MV-4-11 (cell line): ENCODE results near the gene ABTB2.
"Not testable (repeated sequence)": the region's sequence is repeated elsewhere in the genome, so short reads cannot be mapped to it uniquely, and the experiment has no call there.

ENCODE experiments used
- DNase-seq: peaks from one replicate; lab custom pipeline; 2025; lab: John Stamatoyannopoulos, UW

The ABTB2 gene

GRCh38 chr11:34262531-34263081 lies 95.2 kb downstream of the ABTB2 start:
- no peak for DNase-seq

GRCh38 chr11:34261820-34262219 lies 96.0 kb downstream of the ABTB2 start:
- DNase-seq = no peak

DNA sequence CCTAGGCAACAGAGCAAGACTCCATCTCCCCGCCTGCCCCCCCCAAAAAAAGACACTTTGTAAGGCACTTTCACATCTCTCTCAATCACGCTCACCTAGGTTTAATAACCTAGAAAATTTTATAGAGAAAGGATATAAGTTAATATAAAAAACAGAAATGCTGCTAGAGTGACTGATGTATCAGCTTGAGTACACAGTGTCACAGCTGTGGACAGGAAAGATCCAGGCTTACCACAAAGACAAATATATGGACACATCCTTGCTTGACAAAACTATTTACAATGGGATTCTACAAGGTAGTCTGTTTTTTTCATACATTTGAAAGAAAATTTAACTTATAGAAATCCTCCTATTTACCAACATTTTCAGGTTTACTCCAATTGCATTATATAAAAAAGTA lies 96.7 kb downstream of the ABTB2 start:
- DNase-seq = no peak

GRCh38 chr11:34260072-34260575 lies 97.7 kb downstream of the ABTB2 start:
- no peak for DNase-seq

GRCh38 chr11:34259087-34259486 lies 98.7 kb downstream of the ABTB2 start:
- DNase-seq = no peak

GRCh38 chr11:34256626-34257025 lies 101.2 kb downstream of the ABTB2 start:
- DNase-seq = no peak

- no peak for DNase-seq
These were observed 101.7 kb downstream of the ABTB2 start for GRCh38 chr11:34256150-34256549.

GRCh38 chr11:34255101-34255500 lies 102.7 kb downstream of the ABTB2 start:
- no peak for DNase-seq

DNA sequence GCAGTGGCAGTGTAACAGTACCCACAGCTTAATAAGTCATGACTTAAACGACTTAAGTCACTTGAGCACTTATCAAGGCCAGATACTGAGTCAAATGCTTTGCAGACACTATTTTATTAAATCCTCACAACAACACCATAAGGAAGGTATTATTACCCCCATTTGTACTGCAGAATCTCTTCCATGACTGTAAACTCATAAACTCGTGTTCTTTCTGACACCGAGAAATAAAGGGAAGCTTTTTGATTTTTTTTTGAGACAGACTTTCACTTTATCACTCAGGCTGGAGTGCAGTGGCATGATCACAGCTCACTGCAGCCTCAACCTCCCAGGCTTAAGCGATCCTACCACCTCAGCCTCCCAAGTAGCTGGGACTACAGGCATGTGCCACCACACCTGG lies 103.8 kb downstream of the ABTB2 start:
- DNase-seq = no peak

GRCh38 chr11:34252651-34253050 lies 105.2 kb downstream of the ABTB2 start:
- no peak for DNase-seq

- no peak for DNase-seq
These were observed 105.8 kb downstream of the ABTB2 start for GRCh38 chr11:34252015-34252414.

GRCh38 chr11:34251589-34251980 lies 106.2 kb downstream of the ABTB2 start:
- no peak for DNase-seq

DNA sequence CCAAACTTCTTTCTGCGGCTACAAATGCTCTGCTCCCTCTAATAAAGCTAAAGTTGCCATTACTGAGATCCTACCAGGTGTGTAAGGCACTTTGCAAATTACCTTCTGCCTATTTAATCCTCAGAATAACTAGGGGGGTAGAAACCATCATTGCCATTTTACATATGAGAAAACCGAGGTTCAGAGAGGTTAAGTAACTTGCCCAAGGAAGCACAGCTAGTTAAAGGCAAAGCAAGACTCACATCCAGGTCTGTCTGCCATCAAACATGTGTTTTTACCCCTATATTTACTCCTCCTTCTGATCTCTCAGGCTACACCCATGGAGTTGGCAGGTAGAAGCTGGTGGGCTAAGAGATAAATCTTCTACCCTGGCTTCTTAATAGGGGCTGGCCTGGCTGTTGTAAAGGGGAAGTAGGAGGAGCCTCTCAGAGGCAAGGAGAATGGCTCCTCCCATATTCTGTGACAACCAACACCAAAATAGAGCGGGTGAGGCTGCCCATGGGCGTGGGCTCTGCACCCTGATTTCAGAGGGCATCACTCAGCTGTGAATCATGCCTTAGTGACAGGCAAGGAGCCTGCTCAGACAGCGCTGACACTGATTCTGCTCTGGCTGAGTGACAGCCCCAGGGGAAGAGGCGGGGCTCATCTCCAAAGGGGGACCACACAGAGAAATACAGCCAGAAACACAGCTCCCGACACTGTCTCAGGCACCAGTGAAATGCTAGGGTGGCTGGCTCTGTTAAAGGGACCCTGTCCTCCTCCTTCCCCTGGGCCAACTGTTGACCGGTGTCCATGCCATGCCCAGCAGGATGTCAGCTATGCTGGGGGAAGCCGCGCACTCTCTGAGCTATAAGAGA lies 106.8 kb downstream of the ABTB2 start:
- peak; percentile 85 for DNase-seq

DNA sequence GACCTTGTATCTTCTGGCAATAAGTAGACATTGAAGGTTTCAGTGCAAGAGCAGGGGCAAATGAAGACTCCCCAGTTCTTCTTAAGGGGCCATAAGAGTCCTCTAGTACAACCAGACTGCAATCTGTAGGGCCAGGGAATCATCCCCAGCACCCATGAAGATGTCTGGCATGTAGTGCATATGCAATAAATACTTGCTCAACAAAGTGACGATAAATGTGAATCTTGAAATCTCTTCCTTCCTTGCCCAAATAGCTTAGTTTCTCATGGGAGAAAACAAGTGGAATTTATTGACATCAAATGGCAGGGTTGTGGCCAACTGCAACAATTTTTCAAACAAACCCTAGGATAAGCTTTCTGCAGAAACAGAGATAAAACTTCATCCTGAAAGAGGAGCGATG lies 107.6 kb downstream of the ABTB2 start:
- no peak for DNase-seq

DNA sequence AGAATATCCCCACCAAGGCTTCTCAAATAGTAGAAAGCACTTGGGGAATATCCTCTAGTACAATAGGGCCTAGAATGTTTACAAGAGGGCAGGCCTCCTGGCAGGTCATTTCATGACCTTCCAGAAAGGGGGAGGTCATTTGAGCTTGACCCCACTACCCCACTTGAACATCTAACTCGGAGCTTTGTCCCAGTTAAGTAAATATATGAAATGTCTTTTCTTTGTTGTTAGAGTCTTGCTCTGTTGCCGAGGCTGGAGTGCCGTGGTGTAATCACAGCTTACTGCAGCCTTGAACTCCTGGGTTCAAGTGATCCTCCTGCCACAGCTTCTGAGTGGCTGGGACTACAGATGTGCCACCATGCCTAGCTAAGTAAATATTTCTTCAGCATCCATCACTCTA lies 108.4 kb downstream of the ABTB2 start:
- no peak for DNase-seq

GRCh38 chr11:34246511-34246910 lies 111.3 kb downstream of the ABTB2 start:
- DNase-seq = not testable (repeated sequence)

- no peak for DNase-seq
These were observed 112.8 kb downstream of the ABTB2 start for GRCh38 chr11:34245041-34245440.

GRCh38 chr11:34243600-34244464 lies 114.0 kb downstream of the ABTB2 start:
- DNase-seq = peak; percentile 45

DNA sequence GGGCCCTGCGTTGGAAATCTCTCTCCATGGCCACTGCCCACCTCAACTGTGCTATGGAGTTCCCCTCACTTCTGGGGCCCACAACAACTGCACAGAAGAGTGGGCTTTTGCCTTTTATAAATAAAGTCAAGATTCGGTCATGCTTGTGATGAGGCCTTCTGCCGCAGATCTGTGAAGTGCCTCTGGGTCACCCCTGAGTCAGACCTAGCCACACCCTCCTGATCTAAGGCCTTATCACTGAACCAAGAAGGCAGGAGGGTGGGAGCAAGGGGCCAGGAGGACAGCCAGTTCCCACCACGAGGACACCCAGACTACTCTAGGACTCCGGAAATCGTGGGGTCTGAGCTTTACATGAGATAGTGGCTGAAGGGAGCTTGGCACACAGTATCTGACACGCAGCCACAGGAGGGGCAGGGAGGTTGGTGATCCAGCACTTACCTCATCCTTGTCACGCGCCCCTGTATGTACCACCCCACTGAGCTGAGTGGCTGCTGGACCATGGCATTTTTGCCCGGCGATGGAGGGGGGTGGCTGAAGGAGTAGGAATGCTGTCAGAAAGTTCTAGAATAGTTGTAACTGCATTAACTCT lies 115.7 kb downstream of the ABTB2 start:
- no peak for DNase-seq

GRCh38 chr11:34240150-34240494 lies 117.7 kb downstream of the ABTB2 start:
- no peak for DNase-seq

- no peak for DNase-seq
These were observed 118.2 kb downstream of the ABTB2 start for GRCh38 chr11:34239465-34240149.

GRCh38 chr11:34238966-34239365 lies 118.8 kb downstream of the ABTB2 start:
- DNase-seq = no peak
